PC-9 (cell line): ENCODE results near the gene PFDN6. TPM values are rescaled to one million over a fixed set of nuclear protein-coding genes. Genes with fewer than 3 reads are reported as not detected.

ENCODE experiments used
- BruUV-seq: library from RNA; stranded (reverse); fragments of 400-500 nt; replicated peaks from 2 replicates; lab custom pipeline; 2021; lab: Mats Ljungman, UMichigan
- CTCF ChIA-PET: fragments of 300-600 bp; sonication (Branson Sonifier 250); formaldehyde crosslinking; loops from one replicate; lab custom pipeline; 2022; ENCODE audit warnings: antibody characterized with exemption; lab: Charles Lee
- POLR2A ChIA-PET: fragments of 300-600 bp; sonication (Branson Sonifier 250); formaldehyde crosslinking; loops from one replicate; lab custom pipeline; 2022; ENCODE audit warnings: antibody characterized with exemption; ENCODE audit not compliant: unreplicated experiment; lab: Charles Lee
- DNase-seq, 2 experiments: peaks; one replicate each; pipeline versions ENCODE4 v3.0.0 to v3.0.0-alpha.2; 2015 to 2022; ENCODE audit warnings: mixed read lengths in 1 of 2
- H2AFZ ChIP-seq: fragments of 200-600 bp; sonication (generic); 2 replicates; pipeline ENCODE4 v1.8.1; 2017; ENCODE audit warnings: antibody characterized with exemption
- H3F3A ChIP-seq: fragments of 200-600 bp; sonication (generic); 2 replicates; pipeline ENCODE4 v1.8.1; 2017; ENCODE audit warnings: antibody characterized with exemption, mild to moderate bottlenecking, low read depth; ENCODE audit not compliant: insufficient read depth
- H3K27ac ChIP-seq: fragments of 200-600 bp; sonication (generic); 2 replicates; pipeline ENCODE4 v1.6.1; 2016; ENCODE audit warnings: mixed run types
- H3K27me3 ChIP-seq: fragments of 200-600 bp; sonication (generic); 2 replicates; pipeline ENCODE4 v1.6.1; 2016; ENCODE audit warnings: low read depth, mixed run types; ENCODE audit not compliant: insufficient read depth
- H3K36me3 ChIP-seq: fragments of 200-600 bp; sonication (generic); 2 replicates; pipeline ENCODE4 v1.6.1; 2016; ENCODE audit warnings: low read depth, mixed run types
- H3K4me1 ChIP-seq: fragments of 200-600 bp; sonication (generic); replicated peaks from 2 replicates; pipeline ENCODE4 v1.6.1; 2016; ENCODE audit warnings: mixed run types; ENCODE audit not compliant: insufficient read depth
- H3K4me2 ChIP-seq: fragments of 200-600 bp; sonication (generic); 2 replicates; pipeline ENCODE4 v1.6.1; 2017; ENCODE audit warnings: mixed run types
- H3K4me3 ChIP-seq: fragments of 200-600 bp; sonication (generic); 2 replicates; pipeline ENCODE4 v1.6.1; 2016; ENCODE audit warnings: mixed run types
- H3K79me2 ChIP-seq: fragments of 200-600 bp; sonication (generic); 2 replicates; pipeline ENCODE4 v1.6.1; 2017; ENCODE audit warnings: low read depth, mixed run types
- H3K9me2 ChIP-seq: fragments of 200-600 bp; sonication (generic); 2 replicates; pipeline ENCODE4 v1.8.1; 2017; ENCODE audit warnings: mild to moderate bottlenecking; ENCODE audit not compliant: insufficient read depth
- H3K9me3 ChIP-seq: fragments of 200-600 bp; sonication (generic); 2 replicates; pipeline ENCODE4 v1.8.1; 2016; ENCODE audit warnings: low read depth; ENCODE audit not compliant: insufficient read depth
- H4K20me1 ChIP-seq: fragments of 200-600 bp; sonication (generic); 2 replicates; pipeline ENCODE4 v1.8.1; 2017; ENCODE audit not compliant: insufficient read depth
- CTCF ChIP-seq: fragments of 200-600 bp; sonication (generic); conservative IDR thresholded peaks from 2 replicates; pipeline ENCODE4 v1.6.1; 2017; ENCODE audit warnings: mixed run types, antibody characterized with exemption, mild to moderate bottlenecking, moderate library complexity
- EZH2 ChIP-seq: fragments of 200-600 bp; sonication (generic); IDR thresholded peaks from 2 replicates; pipeline ENCODE4 v1.8.0; 2017; ENCODE audit warnings: antibody characterized with exemption, low read depth
- intact Hi-C: fragments of 100-400 bp; cut with micrococcal nuclease; formaldehyde crosslinking; loops from one replicate; pipeline ENCODE4 v1.10.0; 2022; ENCODE audit not compliant: unreplicated experiment
- total RNA-seq: library from RNA; stranded (reverse); gene quantifications from 2 replicates; pipeline ENCODE4 v1.2.3, GENCODE V29; 2021

Gene PFDN6
- total RNA-seq, 1 experiment from 2014 or later, result 57.2 TPM

DNA sequence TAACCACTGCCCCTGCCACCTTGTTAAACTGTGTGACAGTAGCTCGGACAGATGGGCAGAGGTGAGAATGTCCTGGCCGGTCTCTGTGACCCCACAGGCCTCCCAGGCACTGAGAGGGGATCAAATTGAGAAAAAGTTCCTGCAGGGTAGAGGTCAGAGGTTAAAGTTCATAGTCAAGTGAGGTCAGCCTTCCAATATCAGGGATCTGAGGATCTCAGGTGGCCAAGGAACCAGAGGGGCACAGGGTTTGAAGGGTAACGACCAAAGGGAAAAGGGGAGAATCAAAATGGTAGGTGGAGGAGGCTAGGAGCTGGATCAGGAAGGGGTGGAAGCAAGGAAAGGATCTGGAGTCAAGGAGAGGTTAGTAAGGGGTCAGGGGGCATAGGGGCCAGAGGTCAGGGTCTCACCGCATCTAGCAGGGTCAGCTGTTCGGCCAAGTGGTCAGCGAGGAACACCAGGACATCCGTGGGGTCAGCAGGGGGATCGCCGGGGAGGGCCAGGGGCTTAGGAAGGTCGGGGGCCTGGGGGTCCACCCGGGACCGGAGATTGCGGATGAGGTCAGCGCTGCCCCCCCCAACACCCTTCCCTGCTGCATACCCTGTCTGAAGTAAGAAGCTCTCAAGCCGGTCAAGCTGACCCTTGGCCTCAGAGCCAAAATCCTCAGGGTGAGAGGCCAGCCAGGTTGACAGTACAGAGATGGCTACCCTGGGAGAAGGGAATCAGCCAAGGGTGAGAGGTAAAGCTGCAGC is 6.4 kb downstream of the PFDN6 start:
- CTCF ChIA-PET, result no interaction called here
- Histone ChIP-seq H3K79me2 (peaks cover 40% of the 10 kb centered on the region), H3K4me3 (no peak overlapping the region), H2AFZ (no peak overlapping the region), H3K4me1 (peaks cover 12% of the 10 kb centered on the region), H3K9me3 (no peaks in the 10 kb centered on the region), H3K4me2 (peak overlapping the region; percentile 99; the same call in 1 of the 2 replicates), H3K36me3 (peaks cover 5% of the 10 kb centered on the region; the same call in 1 of the 2 replicates), H3K27me3 (no peaks in the 10 kb centered on the region), H3F3A (peaks cover 35% of the 10 kb centered on the region), H3K27ac (no peak overlapping the region), H3K9me2 (no peaks in the 10 kb centered on the region), H4K20me1 (no peaks in the 10 kb centered on the region; the same call in 1 of the 2 replicates)
- peak in 1 of 2 experiments; percentile 4 for DNase-seq
- POLR2A ChIA-PET, result no interaction called here
- no peak for TF ChIP-seq CTCF
- TF ChIP-seq EZH2, result no peak
- no TSS peak for BruUV-seq
- intact Hi-C loops, result loop anchor here (5.0 kb wide), 1 partner anchor 117 kb away; the partner anchor contains the start of gene PHF1

DNA sequence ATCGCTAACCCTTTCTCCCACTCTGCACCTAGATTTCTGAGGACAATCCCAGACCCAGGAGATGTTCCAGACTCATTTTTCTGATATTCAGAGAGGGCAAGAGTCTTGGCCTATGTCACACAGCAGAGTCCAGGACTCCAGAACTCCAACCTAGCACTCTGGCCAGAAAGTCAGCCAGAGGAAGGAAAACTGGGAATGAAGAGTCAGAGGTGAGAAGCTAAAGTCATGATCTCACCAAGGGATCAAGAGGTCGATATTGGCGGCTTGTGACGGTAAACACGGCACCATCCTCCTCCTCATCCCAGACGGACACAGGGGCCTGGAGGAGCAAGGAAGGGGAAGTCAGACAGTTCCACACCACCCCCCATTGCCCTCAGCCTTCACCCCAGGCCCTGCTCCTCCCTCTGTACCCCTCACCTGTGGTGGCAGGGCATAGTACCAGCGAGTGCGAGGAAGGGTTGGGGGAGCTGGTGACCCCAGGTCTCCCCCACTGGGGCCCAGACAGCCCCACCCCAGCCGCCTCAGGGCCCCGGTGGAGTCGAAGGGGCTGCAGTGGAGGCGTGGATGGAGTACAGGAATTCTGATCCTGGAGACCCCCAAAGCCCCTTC is 7.5 kb downstream of the PFDN6 start:
- intact Hi-C loops, result loop anchor here (5.0 kb wide), 1 partner anchor 115 kb away; the partner anchor contains the start of gene PHF1
- TSS peak; percentile 18 for BruUV-seq

More for the DNA sequence above, 7.5 kb downstream of the PFDN6 start:
- H3K36me3 ChIP-seq, result peaks cover 5% of the 10 kb centered on the region; the same call in 1 of the 2 replicates
- peak overlapping the region; percentile 75 for H3K4me3 ChIP-seq
- H3K4me2 ChIP-seq, result peak overlapping the region; percentile 99
- peaks cover 23% of the 10 kb centered on the region for H3K4me1 ChIP-seq
- ChIA-PET CTCF (interaction anchor here (0.6 kb wide), 1 partner anchor 29 kb away, joined by 3 read pairs; no protein-coding TSS in a partner anchor), POLR2A (interaction anchor here (0.6 to 0.7 kb wide), 2 partner anchors 17 to 49 kb away, joined by 3 to 9 read pairs; no protein-coding TSS in a partner anchor)
- H3K27me3 ChIP-seq, result no peaks in the 10 kb centered on the region
- no peaks in the 10 kb centered on the region for H3K9me2 ChIP-seq
- DNase-seq, result peak in 1 of 2 experiments; percentile 27
- TF ChIP-seq CTCF (no peak), EZH2 (no peak)
- no peaks in the 10 kb centered on the region; the same call in 1 of the 2 replicates for H4K20me1 ChIP-seq
- peak overlapping the region; percentile 88; the same call in 1 of the 2 replicates for H3K27ac ChIP-seq
- no peaks in the 10 kb centered on the region for H3K9me3 ChIP-seq
- peaks cover 44% of the 10 kb centered on the region for H3K79me2 ChIP-seq
- peak overlapping the region; percentile 74 for H2AFZ ChIP-seq
- peaks cover 38% of the 10 kb centered on the region for H3F3A ChIP-seq
